Measurements from ENCODE around the gene RAPGEF6.
A peak's percentile ranks its signal among the peaks of the same experiment; 100 is the strongest.

RAPGEF6 gene

GRCh38 chr5:131530706-131531331 lies 104.2 kb downstream of the RAPGEF6 start:
- Mint-ChIP-seq H3K36me3 (peaks cover 11% of the 10 kb centered on the region), H3K9me3 (ENCODE audit: low read depth) (no peaks in the 10 kb centered on the region), H3K4me1 (ENCODE audit: low read depth) (peaks cover 86% of the 10 kb centered on the region), H3K27me3 (no peaks in the 10 kb centered on the region), H3K27ac (peak overlapping the region; percentile 94), H3K4me3 (peak overlapping the region; percentile 63)

DNA sequence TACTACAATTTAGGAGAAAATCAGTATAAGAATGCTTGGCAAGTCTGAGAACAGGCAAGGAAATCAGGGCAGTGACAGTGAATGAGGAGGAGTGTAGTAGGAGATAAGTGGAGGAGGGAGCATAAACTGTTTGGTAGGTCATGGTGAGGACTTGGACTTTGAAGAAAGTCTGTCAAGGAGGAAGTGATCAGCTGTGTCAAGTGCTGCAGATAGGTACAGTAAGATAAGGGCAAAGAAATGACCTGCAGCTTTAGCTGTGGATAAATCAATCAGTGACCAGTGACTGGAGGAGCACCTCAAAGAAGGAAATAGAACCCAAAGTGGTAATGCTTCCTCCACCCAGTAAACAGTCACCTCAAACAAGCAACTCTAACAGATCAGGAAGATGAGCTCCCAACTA lies 106.3 kb downstream of the RAPGEF6 start:
- Mint-ChIP-seq H3K4me1 (ENCODE audit: low read depth) (peaks cover 82% of the 10 kb centered on the region), H3K9me3 (ENCODE audit: low read depth) (no peaks in the 10 kb centered on the region), H3K4me3 (peak overlapping the region; percentile 46), H3K27ac (peak overlapping the region; percentile 59), H3K27me3 (no peaks in the 10 kb centered on the region), H3K36me3 (peaks cover 13% of the 10 kb centered on the region)

DNA sequence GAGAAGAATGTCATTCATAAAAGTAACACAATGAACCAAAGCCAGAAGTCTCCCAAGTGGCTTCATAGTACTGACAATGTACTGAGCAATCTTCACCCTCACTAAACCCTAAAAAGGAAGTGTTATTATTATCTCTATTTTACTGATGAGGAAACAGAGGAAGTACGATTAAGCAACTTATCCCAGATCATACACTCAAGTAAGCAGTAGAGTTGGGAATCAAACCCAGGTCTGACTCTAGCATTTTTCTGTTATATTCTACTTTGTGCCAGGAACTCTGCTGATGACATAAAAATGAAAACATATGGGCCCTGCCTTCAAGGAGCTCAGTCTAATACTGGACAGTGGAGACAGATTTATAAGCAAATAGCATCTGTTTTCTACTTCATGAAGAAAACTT lies 109.2 kb downstream of the RAPGEF6 start:
- Mint-ChIP-seq H3K36me3 (peaks cover 13% of the 10 kb centered on the region), H3K9me3 (ENCODE audit: low read depth) (no peaks in the 10 kb centered on the region), H3K27ac (peak overlapping the region; percentile 46), H3K4me3 (no peak overlapping the region), H3K4me1 (ENCODE audit: low read depth) (peaks cover 81% of the 10 kb centered on the region), H3K27me3 (no peaks in the 10 kb centered on the region)

- peaks cover 17% of the 10 kb centered on the region for H3K36me3 Mint-ChIP-seq
- peak overlapping the region; percentile 40 for H3K4me3 Mint-ChIP-seq
Measured at GRCh38 chr5:131524431-131524830, 110.6 kb downstream of the RAPGEF6 start.

GRCh38 chr5:131523500-131524185 lies 111.4 kb downstream of the RAPGEF6 start:
- Mint-ChIP-seq H3K4me3 (no peak overlapping the region), H3K27ac (peak overlapping the region; percentile 47), H3K36me3 (peaks cover 16% of the 10 kb centered on the region), H3K9me3 (ENCODE audit: low read depth) (no peaks in the 10 kb centered on the region), H3K27me3 (no peaks in the 10 kb centered on the region), H3K4me1 (ENCODE audit: low read depth) (peaks cover 76% of the 10 kb centered on the region)

More at GRCh38 chr5:131524431-131524830, 110.6 kb downstream of the RAPGEF6 start:
- no peaks in the 10 kb centered on the region for H3K9me3 Mint-ChIP-seq (ENCODE audit: low read depth)
- no peaks in the 10 kb centered on the region for H3K27me3 Mint-ChIP-seq
- peaks cover 80% of the 10 kb centered on the region for H3K4me1 Mint-ChIP-seq (ENCODE audit: low read depth)
- H3K27ac Mint-ChIP-seq, result no peak overlapping the region

- H3K4me1 Mint-ChIP-seq (ENCODE audit: low read depth), result peaks cover 68% of the 10 kb centered on the region
- H3K27ac Mint-ChIP-seq, result no peak overlapping the region
- H3K27me3 Mint-ChIP-seq, result no peaks in the 10 kb centered on the region
- H3K36me3 Mint-ChIP-seq, result peaks cover 8% of the 10 kb centered on the region
- H3K9me3 Mint-ChIP-seq (ENCODE audit: low read depth), result no peaks in the 10 kb centered on the region
- no peak overlapping the region for H3K4me3 Mint-ChIP-seq
Measured at GRCh38 chr5:131521252-131521651, 113.8 kb downstream of the RAPGEF6 start.

- H3K4me3 Mint-ChIP-seq, result peak overlapping the region; percentile 89
Measured at GRCh38 chr5:131515348-131515747, 119.7 kb downstream of the RAPGEF6 start.

DNA sequence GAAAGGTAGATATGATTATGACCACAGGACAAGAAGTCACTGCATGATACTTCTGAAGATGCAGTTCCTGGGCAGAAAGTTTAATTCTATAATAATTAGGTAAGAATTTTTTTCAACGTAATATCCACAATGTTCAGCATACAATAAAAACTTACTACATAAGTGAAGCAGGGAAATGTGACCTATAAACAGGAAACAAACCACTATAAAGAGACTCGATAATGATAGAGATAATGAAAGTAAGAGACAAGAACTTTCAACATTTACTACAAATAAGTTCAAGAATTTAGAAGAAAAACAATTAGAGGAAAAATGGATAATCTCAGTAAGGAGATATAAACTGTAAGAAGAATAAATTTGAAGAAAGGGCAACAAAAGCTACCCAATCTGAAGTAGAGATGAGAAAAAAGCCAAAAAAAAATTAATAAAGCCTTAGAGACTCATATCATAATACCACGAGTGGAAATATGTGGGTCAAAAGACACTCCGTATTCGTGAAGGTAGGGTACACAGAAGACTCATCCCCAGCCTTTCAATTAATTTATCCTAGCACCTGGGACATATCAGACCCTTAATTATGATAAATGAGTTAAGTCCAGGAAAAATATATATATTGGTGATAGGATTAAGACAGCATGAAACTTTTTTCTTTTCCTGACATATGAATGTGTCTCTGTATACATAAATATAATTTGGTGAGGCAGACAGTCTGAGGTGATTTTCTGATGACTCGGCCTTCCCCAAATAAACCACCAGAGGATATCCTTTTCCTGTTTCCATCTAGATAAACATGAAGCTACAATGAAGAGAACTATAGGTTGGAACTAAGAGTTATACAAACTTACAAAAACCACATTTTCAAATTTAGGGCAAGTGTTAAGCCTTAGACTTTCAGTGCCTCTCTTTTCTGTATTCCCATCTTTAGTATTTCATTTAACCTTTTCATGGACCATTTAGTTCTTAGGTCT lies 120.4 kb downstream of the RAPGEF6 start:
- Mint-ChIP-seq H3K36me3 (peaks cover 19% of the 10 kb centered on the region), H3K4me1 (ENCODE audit: low read depth) (peaks cover 65% of the 10 kb centered on the region), H3K4me3 (peak overlapping the region; percentile 89), H3K27me3 (no peaks in the 10 kb centered on the region), H3K27ac (peak overlapping the region; percentile 94), H3K9me3 (ENCODE audit: low read depth) (no peaks in the 10 kb centered on the region)

More at GRCh38 chr5:131515348-131515747, 119.7 kb downstream of the RAPGEF6 start:
- H3K27ac Mint-ChIP-seq, result peak overlapping the region; percentile 94
- H3K4me1 Mint-ChIP-seq (ENCODE audit: low read depth), result peaks cover 64% of the 10 kb centered on the region
- H3K36me3 Mint-ChIP-seq, result peaks cover 16% of the 10 kb centered on the region
- H3K27me3 Mint-ChIP-seq, result no peaks in the 10 kb centered on the region
- no peaks in the 10 kb centered on the region for H3K9me3 Mint-ChIP-seq (ENCODE audit: low read depth)

GRCh38 chr5:131513780-131514179 lies 121.2 kb downstream of the RAPGEF6 start:
- Mint-ChIP-seq H3K4me1 (ENCODE audit: low read depth) (peaks cover 63% of the 10 kb centered on the region), H3K9me3 (ENCODE audit: low read depth) (no peaks in the 10 kb centered on the region), H3K27me3 (no peaks in the 10 kb centered on the region), H3K27ac (peak overlapping the region; percentile 54), H3K36me3 (peaks cover 19% of the 10 kb centered on the region), H3K4me3 (peak overlapping the region; percentile 20)

DNA sequence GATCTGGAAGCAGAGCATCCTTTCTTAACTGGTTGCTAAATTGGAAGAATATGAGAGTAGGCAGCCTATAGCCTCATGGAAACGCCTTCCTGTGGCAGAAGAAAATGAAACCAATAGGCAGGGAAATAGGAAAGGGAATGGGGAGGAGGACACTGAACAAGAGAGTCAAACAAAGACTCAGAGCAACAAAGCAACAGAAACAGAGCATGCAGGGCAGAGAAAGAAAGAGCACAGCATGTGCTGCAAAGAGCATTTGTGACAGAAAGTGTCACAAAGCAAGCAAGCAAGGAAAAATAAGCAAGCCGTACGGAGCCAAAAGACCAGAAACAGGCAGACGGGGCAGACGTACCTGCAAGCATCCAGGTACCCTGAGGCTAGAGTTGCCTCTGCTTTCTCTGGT lies 123.1 kb downstream of the RAPGEF6 start:
- H3K27ac Mint-ChIP-seq, result peak overlapping the region; percentile 75
- no peak overlapping the region for H3K4me3 Mint-ChIP-seq

DNA sequence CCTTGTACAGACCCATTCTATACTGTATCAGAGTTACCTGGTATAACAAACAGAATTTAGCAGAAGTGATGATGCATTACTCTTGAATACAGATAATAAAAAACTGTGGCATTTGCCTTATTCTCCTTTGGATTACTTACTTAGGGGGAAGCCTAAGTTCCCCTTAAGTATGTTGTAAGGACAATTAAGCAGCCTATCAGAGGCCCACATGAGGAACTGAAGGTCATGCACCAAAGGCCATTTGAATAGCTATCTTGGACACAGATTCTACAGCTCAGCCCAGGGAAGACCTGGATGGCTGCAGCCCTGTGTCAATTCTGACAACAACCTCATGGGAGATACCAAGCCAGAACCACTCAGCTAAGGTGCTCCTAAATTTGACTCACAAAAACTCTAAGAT lies 125.2 kb downstream of the RAPGEF6 start:
- Mint-ChIP-seq H3K27me3 (no peaks in the 10 kb centered on the region), H3K9me3 (ENCODE audit: low read depth) (no peaks in the 10 kb centered on the region), H3K36me3 (peaks cover 13% of the 10 kb centered on the region), H3K4me1 (ENCODE audit: low read depth) (peaks cover 47% of the 10 kb centered on the region), H3K27ac (no peak overlapping the region), H3K4me3 (no peak overlapping the region)

More for the DNA sequence above, 123.1 kb downstream of the RAPGEF6 start:
- Mint-ChIP-seq H3K27me3 (no peaks in the 10 kb centered on the region), H3K9me3 (ENCODE audit: low read depth) (no peaks in the 10 kb centered on the region), H3K36me3 (peaks cover 19% of the 10 kb centered on the region), H3K4me1 (ENCODE audit: low read depth) (peaks cover 60% of the 10 kb centered on the region)

- Mint-ChIP-seq H3K27ac (peak overlapping the region; percentile 22), H3K4me3 (no peak overlapping the region), H3K27me3 (no peaks in the 10 kb centered on the region), H3K36me3 (peaks cover 17% of the 10 kb centered on the region), H3K4me1 (ENCODE audit: low read depth) (peaks cover 31% of the 10 kb centered on the region), H3K9me3 (ENCODE audit: low read depth) (no peaks in the 10 kb centered on the region)
Measured at GRCh38 chr5:131505237-131505908, 129.7 kb downstream of the RAPGEF6 start.

DNA sequence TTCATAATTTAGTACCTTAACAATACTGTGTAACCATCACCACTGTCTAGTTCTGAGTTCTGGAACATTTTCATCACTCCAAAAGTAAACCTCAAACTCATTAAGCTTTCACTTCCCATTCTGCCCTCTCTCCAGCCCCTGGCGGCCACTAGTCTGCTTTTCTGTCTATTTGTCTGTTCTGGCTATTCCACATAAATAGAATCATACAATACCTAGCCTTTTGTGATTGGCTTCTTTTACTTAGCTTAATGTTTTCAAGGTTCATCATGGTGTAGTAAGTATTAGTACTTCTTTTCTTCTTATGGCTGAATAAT lies 138.7 kb downstream of the RAPGEF6 start:
- Mint-ChIP-seq H3K36me3 (peaks cover 20% of the 10 kb centered on the region), H3K4me3 (no peak overlapping the region), H3K4me1 (ENCODE audit: low read depth) (peaks cover 12% of the 10 kb centered on the region), H3K9me3 (ENCODE audit: low read depth) (no peaks in the 10 kb centered on the region), H3K27me3 (no peaks in the 10 kb centered on the region), H3K27ac (peak overlapping the region; percentile 76)

- Mint-ChIP-seq H3K9me3 (ENCODE audit: low read depth) (no peaks in the 10 kb centered on the region), H3K4me3 (no peak overlapping the region), H3K36me3 (peaks cover 20% of the 10 kb centered on the region), H3K27me3 (no peaks in the 10 kb centered on the region), H3K27ac (peak overlapping the region; percentile 69), H3K4me1 (ENCODE audit: low read depth) (peaks cover 14% of the 10 kb centered on the region)
Measured at GRCh38 chr5:131495536-131496399, 139.3 kb downstream of the RAPGEF6 start.
